HEK293T (cell line): ENCODE results near the gene KCNQ2.

Source experiments
- CTCF ChIA-PET: fragments of 350-600 bp; formaldehyde crosslinking; extraction: SDS; loops from one replicate; lab custom pipeline; 2021; ENCODE audit warnings: antibody characterized with exemption, inconsistent platforms; lab: Yijun Ruan, JAX
- POLR2A ChIA-PET: fragments of 350-600 bp; formaldehyde crosslinking; extraction: SDS; loops from one replicate; lab custom pipeline; 2020; ENCODE audit warnings: antibody characterized with exemption, inconsistent platforms; lab: Yijun Ruan, JAX
- DNase-seq: peaks from one replicate; pipeline ENCODE4 v3.0.0; 2012; ENCODE audit warnings: mixed read lengths; ENCODE audit errors: extremely low spot score
- ARNT ChIP-seq: fragments of 450-650 bp; IDR thresholded peaks from 2 replicates; pipeline ENCODE4 v1.6.1; 2017; ENCODE audit warnings: mild to moderate bottlenecking
- BHLHE40 ChIP-seq: fragments of 450-650 bp; IDR thresholded peaks from 2 replicates; pipeline ENCODE4 v1.6.1; 2016; ENCODE audit warnings: mild to moderate bottlenecking, moderate library complexity, borderline replicate concordance
- CTBP1 ChIP-seq: fragments of 450-650 bp; IDR thresholded peaks from 2 replicates; pipeline ENCODE4 v1.6.1; 2016; ENCODE audit warnings: borderline replicate concordance
- ELF4 ChIP-seq: fragments of 450-650 bp; IDR thresholded peaks from 2 replicates; pipeline ENCODE4 v1.6.1; 2017; ENCODE audit warnings: antibody characterized with exemption
- FOXA1 ChIP-seq: fragments of 450-650 bp; IDR thresholded peaks from 2 replicates; pipeline ENCODE4 v1.6.1; 2016; ENCODE audit warnings: mild to moderate bottlenecking
- FOXK2 ChIP-seq: fragments of 450-650 bp; IDR thresholded peaks from 2 replicates; pipeline ENCODE4 v1.6.1; 2016; ENCODE audit warnings: mild to moderate bottlenecking
- FOXM1 ChIP-seq: fragments of 450-650 bp; IDR thresholded peaks from 2 replicates; pipeline ENCODE4 v1.6.1; 2017; ENCODE audit warnings: mild to moderate bottlenecking, borderline replicate concordance
- HDGF ChIP-seq: fragments of 450-650 bp; IDR thresholded peaks from 2 replicates; pipeline ENCODE4 v1.6.1; 2017; ENCODE audit warnings: antibody characterized with exemption, borderline replicate concordance
- L3MBTL2 ChIP-seq: fragments of 450-650 bp; conservative IDR thresholded peaks from 2 replicates; pipeline ENCODE4 v1.6.1; 2016; ENCODE audit warnings: mild to moderate bottlenecking
- LEF1 ChIP-seq: fragments of 450-650 bp; IDR thresholded peaks from 2 replicates; pipeline ENCODE4 v1.6.1; 2017; ENCODE audit warnings: mild to moderate bottlenecking, borderline replicate concordance
- NFRKB ChIP-seq: fragments of 450-650 bp; IDR thresholded peaks from 2 replicates; pipeline ENCODE4 v1.6.1; 2016; ENCODE audit warnings: mild to moderate bottlenecking, moderate library complexity
- PKNOX1 ChIP-seq: fragments of 450-650 bp; IDR thresholded peaks from 2 replicates; pipeline ENCODE4 v1.6.1; 2016
- SP1 ChIP-seq: fragments of 450-650 bp; IDR thresholded peaks from 2 replicates; pipeline ENCODE4 v1.6.1; 2017
- SUZ12 ChIP-seq: fragments of 450-650 bp; IDR thresholded peaks from 2 replicates; pipeline ENCODE4 v1.6.1; 2016; ENCODE audit warnings: mild to moderate bottlenecking
- TARDBP ChIP-seq: fragments of 450-650 bp; IDR thresholded peaks from 2 replicates; pipeline ENCODE4 v1.6.1; 2016
- ZNF384 ChIP-seq: fragments of 450-650 bp; IDR thresholded peaks from 2 replicates; pipeline ENCODE4 v1.6.1; 2016

The KCNQ2 gene

GRCh38 chr20:63508072-63508768 lies 35.8 kb upstream of the KCNQ2 start:
- TF ChIP-seq FOXM1 (no peak), BHLHE40 (no peak), NFRKB (no peak), ELF4 (no peak), FOXK2 (no peak), HDGF (no peak), LEF1 (no peak), CTBP1 (no peak), PKNOX1 (no peak), L3MBTL2 (no peak), SUZ12 (no peak), FOXA1 (no peak)
- ChIA-PET CTCF (no interaction called here), POLR2A (interaction anchor here (1.1 kb wide), 1 partner anchor 13 kb away, joined by 3 read pairs; no protein-coding TSS in a partner anchor)
- DNase-seq, result no peak

DNA sequence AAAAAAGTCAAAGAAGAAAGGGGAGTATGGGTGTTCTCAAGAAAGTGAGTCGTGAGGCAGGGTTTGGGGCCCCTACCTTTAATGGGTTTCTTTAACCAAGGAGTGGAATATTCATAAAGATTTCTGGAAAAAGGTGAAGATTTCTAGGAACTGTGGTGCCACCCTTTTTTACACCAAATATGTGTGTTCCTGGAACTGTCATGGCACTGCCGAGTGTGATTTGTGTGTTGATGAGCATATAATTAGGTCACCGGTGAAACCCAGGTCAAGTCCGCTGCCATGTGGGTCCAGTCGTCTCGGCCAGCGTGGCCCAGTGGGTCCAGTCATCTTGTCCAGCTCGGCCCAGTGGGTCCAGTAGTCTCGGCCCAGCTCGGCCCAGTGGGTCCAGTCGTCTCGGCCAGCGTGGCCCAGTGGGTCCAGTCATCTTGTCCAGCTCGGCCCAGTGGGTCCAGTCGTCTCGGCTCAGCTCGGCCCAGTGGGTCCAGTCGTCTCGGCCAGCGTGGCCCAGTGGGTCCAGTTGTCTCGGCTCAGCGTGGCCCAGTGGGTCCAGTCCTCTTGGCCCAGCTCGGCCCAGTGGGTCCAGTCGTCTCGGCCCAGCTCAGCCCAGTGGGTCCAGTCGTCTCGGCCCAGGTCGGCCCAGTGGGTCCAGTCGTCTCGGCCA lies 34.8 kb upstream of the KCNQ2 start:
- no peak for TF ChIP-seq HDGF
- TF ChIP-seq FOXA1, result no peak
- TF ChIP-seq ZNF384, result no peak
- no peak for TF ChIP-seq SUZ12
- no peak for TF ChIP-seq CTBP1
- TF ChIP-seq SP1, result no peak
- TF ChIP-seq TARDBP, result no peak
- no peak for TF ChIP-seq FOXK2
- TF ChIP-seq L3MBTL2, result no peak
- TF ChIP-seq ARNT, result no peak
- no peak for TF ChIP-seq LEF1
- no peak for TF ChIP-seq ELF4
- no peak for TF ChIP-seq NFRKB
- no peak for TF ChIP-seq FOXM1
- TF ChIP-seq PKNOX1, result no peak
- no peak for TF ChIP-seq BHLHE40
- DNase-seq, result no peak
- CTCF ChIA-PET, result no interaction called here
- POLR2A ChIA-PET, result no interaction called here

DNA sequence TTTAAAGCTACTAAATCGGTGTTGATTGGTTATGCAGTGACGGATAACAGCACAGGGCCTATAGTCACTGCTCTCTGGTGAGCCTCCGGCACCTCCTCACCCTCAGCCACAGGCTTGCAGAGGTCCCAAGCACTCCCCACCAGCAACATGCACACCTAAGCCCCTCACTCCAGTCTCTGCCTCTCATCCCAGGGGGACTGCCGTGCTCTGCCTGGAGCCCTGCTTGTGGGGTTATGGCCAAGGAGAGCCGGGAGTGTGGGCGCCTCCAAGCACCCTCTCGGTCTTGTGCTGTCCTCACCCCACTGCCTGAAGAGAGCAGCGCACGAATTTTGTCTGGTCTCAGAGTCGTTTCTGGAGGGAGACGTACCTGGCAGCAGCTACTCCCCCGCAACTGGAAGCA lies 33.3 kb upstream of the KCNQ2 start:
- ChIA-PET POLR2A (no interaction called here), CTCF (no interaction called here)
- TF ChIP-seq SP1 (no peak), NFRKB (no peak), ARNT (no peak), HDGF (no peak), FOXK2 (no peak), BHLHE40 (no peak), FOXA1 (no peak), ELF4 (no peak), PKNOX1 (no peak)
- no peak for DNase-seq

GRCh38 chr20:63505281-63505680 lies 32.8 kb upstream of the KCNQ2 start:
- CTCF ChIA-PET, result no interaction called here
- POLR2A ChIA-PET, result no interaction called here
- TF ChIP-seq HDGF (no peak), FOXM1 (no peak), ARNT (no peak), ELF4 (no peak), L3MBTL2 (no peak)

DNA sequence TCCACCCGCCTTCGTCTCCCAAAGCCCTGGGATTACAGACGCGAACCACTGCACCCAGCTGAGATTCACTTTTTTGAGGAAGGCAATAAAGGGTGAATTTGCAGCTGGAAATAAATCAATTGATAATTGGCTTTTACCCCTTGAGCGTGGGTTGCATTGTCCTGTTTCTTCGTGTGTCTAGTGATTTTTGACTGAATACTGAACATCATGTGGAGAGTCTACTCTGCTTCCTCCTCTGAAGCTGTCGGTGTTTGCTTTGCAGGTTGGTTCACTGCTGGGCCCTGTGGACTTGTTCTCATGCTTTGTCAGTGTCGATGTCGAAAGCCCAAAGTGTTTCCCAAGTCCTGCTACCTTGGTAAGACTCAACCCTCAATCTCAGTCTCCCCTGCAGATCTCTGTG lies 32.2 kb upstream of the KCNQ2 start:
- TF ChIP-seq FOXA1 (no peak), L3MBTL2 (no peak)
- ChIA-PET POLR2A (no interaction called here), CTCF (no interaction called here)
- no peak for DNase-seq

More at GRCh38 chr20:63505281-63505680, 32.8 kb upstream of the KCNQ2 start:
- no peak for DNase-seq

GRCh38 chr20:63503524-63503923 lies 31.1 kb upstream of the KCNQ2 start:
- POLR2A ChIA-PET, result no interaction called here
- CTCF ChIA-PET, result interaction anchor here (0.7 kb wide), 1 partner anchor 20 kb away, joined by 3 read pairs; no protein-coding TSS in a partner anchor
- DNase-seq, result no peak
- TF ChIP-seq L3MBTL2 (no peak), ELF4 (no peak), FOXK2 (no peak), NFRKB (no peak), FOXM1 (no peak), PKNOX1 (no peak), TARDBP (no peak), ZNF384 (no peak), CTBP1 (no peak), SUZ12 (no peak), LEF1 (no peak), HDGF (no peak), BHLHE40 (no peak), FOXA1 (no peak), ARNT (no peak), SP1 (no peak)
